HL-60 (cell line): ENCODE data around the gene FHL5.

ENCODE experiments used
- DNase-seq, 2 experiments: peaks; one replicate each; pipeline ENCODE4 v3.0.0-alpha.2; 2010 to 2020; ENCODE audit warnings: low read depth in 1 of 2, low spot score in 1 of 2
- H3K27ac ChIP-seq: fragments of 250-450 bp; sonication (Bioruptor Pico); replicated peaks from 2 replicates; pipeline ENCODE4 v1.5.1; 2020; ENCODE audit warnings: mild to moderate bottlenecking, moderate library complexity
- H3K27me3 ChIP-seq: fragments of 250-450 bp; sonication (Bioruptor Pico); 2 replicates; pipeline ENCODE4 v1.5.1; 2021; ENCODE audit warnings: mild to moderate bottlenecking, moderate library complexity; ENCODE audit not compliant: insufficient read depth, poor library complexity, severe bottlenecking
- H3K4me3 ChIP-seq: replicated peaks from 2 replicates; pipeline ENCODE4 v1.5.1; 2011; ENCODE audit warnings: mild to moderate bottlenecking, control low read depth, low read length; ENCODE audit not compliant: insufficient read depth
- CTCF ChIP-seq: IDR thresholded peaks from one replicate; pipeline ENCODE4 v1.5.1; 2011; ENCODE audit warnings: low read length, control low read depth, inconsistent platforms; ENCODE audit not compliant: insufficient read depth
- GABPA ChIP-seq: IDR thresholded peaks from 2 replicates; pipeline ENCODE4 v1.6.1; 2012; ENCODE audit warnings: low read depth
- POLR2AphosphoS5 ChIP-seq: IDR thresholded peaks from 2 replicates; pipeline ENCODE4 v1.6.1; 2012; ENCODE audit warnings: low read depth
- SPI1 ChIP-seq: IDR thresholded peaks from 2 replicates; pipeline ENCODE4 v1.6.1; 2012; ENCODE audit warnings: low read depth, mild to moderate bottlenecking, borderline replicate concordance
- TF ChIP-seq, protein P1 (sequence below): IDR thresholded peaks from 2 replicates; pipeline ENCODE4 v1.6.1; 2012; ENCODE audit warnings: low read depth; ENCODE audit not compliant: insufficient replicate concordance

The FHL5 gene

GRCh38 chr6:96652552-96652951 lies 89.6 kb downstream of the FHL5 start:
- no peak for DNase-seq
- TF ChIP-seq CTCF (no peak), SPI1 (no peak), GABPA (no peak)
- Histone ChIP-seq H3K4me3 (no peak overlapping the region), H3K27ac (no peak overlapping the region), H3K27me3 (no peaks in the 10 kb centered on the region)

DNA sequence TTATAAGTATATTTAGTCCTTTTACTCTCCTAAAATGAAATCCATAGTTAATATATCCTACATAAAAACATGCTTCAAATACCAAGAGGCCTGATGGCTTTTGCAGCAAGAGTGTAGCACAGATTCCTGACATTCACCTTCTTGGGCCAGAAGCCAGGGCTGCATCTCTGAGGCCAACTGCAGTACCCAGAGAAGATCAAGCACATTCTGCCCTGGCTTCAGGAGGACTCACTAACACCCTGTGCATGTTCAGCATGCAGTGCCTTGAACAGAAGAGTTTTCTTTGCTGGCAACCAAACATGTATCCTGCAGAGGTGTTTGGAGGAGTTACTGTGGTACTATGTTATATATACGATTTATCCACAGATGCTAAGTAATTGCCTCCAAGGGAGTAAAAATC lies 90.3 kb downstream of the FHL5 start:
- no peak overlapping the region for H3K4me3 ChIP-seq
- H3K27ac ChIP-seq = no peak overlapping the region
- DNase-seq = no peak
- TF ChIP-seq, protein P1, sequence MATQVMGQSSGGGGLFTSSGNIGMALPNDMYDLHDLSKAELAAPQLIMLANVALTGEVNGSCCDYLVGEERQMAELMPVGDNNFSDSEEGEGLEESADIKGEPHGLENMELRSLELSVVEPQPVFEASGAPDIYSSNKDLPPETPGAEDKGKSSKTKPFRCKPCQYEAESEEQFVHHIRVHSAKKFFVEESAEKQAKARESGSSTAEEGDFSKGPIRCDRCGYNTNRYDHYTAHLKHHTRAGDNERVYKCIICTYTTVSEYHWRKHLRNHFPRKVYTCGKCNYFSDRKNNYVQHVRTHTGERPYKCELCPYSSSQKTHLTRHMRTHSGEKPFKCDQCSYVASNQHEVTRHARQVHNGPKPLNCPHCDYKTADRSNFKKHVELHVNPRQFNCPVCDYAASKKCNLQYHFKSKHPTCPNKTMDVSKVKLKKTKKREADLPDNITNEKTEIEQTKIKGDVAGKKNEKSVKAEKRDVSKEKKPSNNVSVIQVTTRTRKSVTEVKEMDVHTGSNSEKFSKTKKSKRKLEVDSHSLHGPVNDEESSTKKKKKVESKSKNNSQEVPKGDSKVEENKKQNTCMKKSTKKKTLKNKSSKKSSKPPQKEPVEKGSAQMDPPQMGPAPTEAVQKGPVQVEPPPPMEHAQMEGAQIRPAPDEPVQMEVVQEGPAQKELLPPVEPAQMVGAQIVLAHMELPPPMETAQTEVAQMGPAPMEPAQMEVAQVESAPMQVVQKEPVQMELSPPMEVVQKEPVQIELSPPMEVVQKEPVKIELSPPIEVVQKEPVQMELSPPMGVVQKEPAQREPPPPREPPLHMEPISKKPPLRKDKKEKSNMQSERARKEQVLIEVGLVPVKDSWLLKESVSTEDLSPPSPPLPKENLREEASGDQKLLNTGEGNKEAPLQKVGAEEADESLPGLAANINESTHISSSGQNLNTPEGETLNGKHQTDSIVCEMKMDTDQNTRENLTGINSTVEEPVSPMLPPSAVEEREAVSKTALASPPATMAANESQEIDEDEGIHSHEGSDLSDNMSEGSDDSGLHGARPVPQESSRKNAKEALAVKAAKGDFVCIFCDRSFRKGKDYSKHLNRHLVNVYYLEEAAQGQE = no peak
- no peak for TF ChIP-seq CTCF
- no peak for TF ChIP-seq GABPA
- TF ChIP-seq SPI1 = no peak
- TF ChIP-seq POLR2AphosphoS5 = no peak
- no peaks in the 10 kb centered on the region for H3K27me3 ChIP-seq

DNA sequence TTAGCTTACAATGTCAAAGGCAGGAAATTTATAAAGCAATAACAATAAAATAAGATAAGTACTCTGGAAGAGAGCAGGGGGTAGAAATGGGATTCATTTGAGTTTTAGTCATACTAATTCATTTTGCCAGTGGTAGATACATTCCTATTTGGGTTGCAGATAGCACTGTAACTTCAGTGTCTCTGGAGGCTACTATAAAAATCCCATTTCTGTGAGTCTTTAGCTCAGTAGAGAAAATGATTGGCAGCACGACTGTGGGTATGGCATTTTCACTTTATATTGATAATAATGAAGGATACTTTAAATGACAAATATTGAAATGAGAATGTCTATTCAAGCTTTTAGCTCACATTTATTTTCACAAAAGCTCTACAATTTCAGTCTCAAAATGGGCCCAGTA lies 93.6 kb downstream of the FHL5 start:
- H3K27me3 ChIP-seq = peaks cover 2% of the 10 kb centered on the region
- no peak for TF ChIP-seq CTCF
- no peak for TF ChIP-seq GABPA
- TF ChIP-seq, protein P1 = no peak
- no peak for TF ChIP-seq POLR2AphosphoS5
- no peak for TF ChIP-seq SPI1
- DNase-seq = no peak
- no peak overlapping the region for H3K27ac ChIP-seq
- H3K4me3 ChIP-seq = no peak overlapping the region

DNA sequence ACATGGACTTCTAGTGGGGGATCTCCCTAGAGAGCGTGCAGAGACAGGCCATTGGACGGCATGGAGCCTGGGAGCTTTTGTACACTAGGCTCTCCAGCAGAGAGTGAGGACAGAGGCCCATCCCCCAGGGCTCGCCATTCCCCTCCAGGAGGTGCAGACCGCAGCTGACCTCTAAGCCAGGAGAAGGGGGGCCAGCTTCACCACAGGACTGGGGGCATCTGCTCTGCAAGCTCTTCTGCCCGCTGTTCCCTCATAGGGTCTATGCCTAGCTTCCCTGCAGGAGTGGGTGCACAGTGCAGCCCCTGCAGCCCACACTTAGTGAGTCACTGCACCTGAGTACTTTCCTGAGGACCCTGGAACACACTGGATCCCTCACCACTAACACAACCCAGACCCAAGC lies 94.4 kb downstream of the FHL5 start:
- no peak overlapping the region for H3K4me3 ChIP-seq
- H3K27me3 ChIP-seq = peaks cover 2% of the 10 kb centered on the region
- DNase-seq = no peak
- TF ChIP-seq GABPA = no peak
- TF ChIP-seq SPI1 = no peak
- no peak for TF ChIP-seq CTCF
- no peak for TF ChIP-seq POLR2AphosphoS5
- TF ChIP-seq, protein P1 = no peak
- H3K27ac ChIP-seq = no peak overlapping the region
